AG10803 (cell line): ENCODE measurements around the gene SH2D5.

ENCODE experiments used
- DNase-seq: peaks from one replicate; pipeline ENCODE4 v3.0.0; 2010; ENCODE audit warnings: low read depth
- H3K4me3 ChIP-seq: 2 replicates; pipeline ENCODE4 v1.5.1; 2011; ENCODE audit warnings: mild to moderate bottlenecking, low read length, control low read depth
- CTCF ChIP-seq: conservative IDR thresholded peaks from 2 replicates; pipeline ENCODE4 v1.5.1; 2011; ENCODE audit warnings: mild to moderate bottlenecking, low read length, control low read depth, inconsistent platforms

SH2D5 gene

GRCh38 chr1:20732071-20732587 lies 374 bp downstream of the SH2D5 start:
- peak; percentile 52 for DNase-seq
- H3K4me3 ChIP-seq: peak overlapping the region; percentile 69
- TF ChIP-seq CTCF: no peak

- no peak for DNase-seq
- H3K4me3 ChIP-seq: peak overlapping the region; percentile 69
- TF ChIP-seq CTCF: no peak
Measured at GRCh38 chr1:20731057-20731991, 1.2 kb downstream of the SH2D5 start.

GRCh38 chr1:20730690-20731056 lies 1.8 kb downstream of the SH2D5 start:
- DNase-seq: no peak
- no peak for TF ChIP-seq CTCF
- no peak overlapping the region for H3K4me3 ChIP-seq

- no peak overlapping the region for H3K4me3 ChIP-seq
- DNase-seq: no peak
- no peak for TF ChIP-seq CTCF
Measured at GRCh38 chr1:20729990-20730689, 2.4 kb downstream of the SH2D5 start.

- TF ChIP-seq CTCF: no peak
- H3K4me3 ChIP-seq: no peak overlapping the region
- DNase-seq: no peak
Measured at GRCh38 chr1:20729155-20729931, 3.2 kb downstream of the SH2D5 start.

GRCh38 chr1:20728371-20729154 lies 3.9 kb downstream of the SH2D5 start:
- DNase-seq: no peak
- no peak for TF ChIP-seq CTCF
- no peak overlapping the region for H3K4me3 ChIP-seq
